T-cell (primary cell): Measurements from ENCODE around the gene PRKN. TPM values are rescaled to one million over a fixed set of nuclear protein-coding genes. Genes with fewer than 3 reads are reported as not detected.

Experiments
- ATAC-seq, 4 experiments: fragments of 200-7000 bp in 3 of 4; fragments of 150-1000 bp in 1 of 4; cut with Tn5 transposase; replicated peaks in 1 of 4; 1 replicate in 3 of 4; 2 replicates in 1 of 4; pipeline ENCODE4 v1.10.0; 2021; ENCODE audit warnings: moderate library complexity in 3 of 4, mild to moderate bottlenecking in 2 of 4, moderate number of reproducible peaks in 1 of 4
- CTCF ChIA-PET, 2 donors: fragments of 300-600 bp; sonication (Branson Sonifier 250); formaldehyde crosslinking; loops; one replicate each; lab custom pipeline; 2022; ENCODE audit warnings: antibody characterized with exemption in 2 of 2; lab: Charles Lee
- POLR2A ChIA-PET, 2 donors: fragments of 300-600 bp; sonication (Branson Sonifier 250); formaldehyde crosslinking; loops; one replicate each; lab custom pipeline; 2022; ENCODE audit warnings: antibody characterized with exemption in 2 of 2; lab: Charles Lee
- DNase-seq, 35 experiments: peaks; one replicate each; pipeline versions ENCODE4 v3.0.0 to v3.0.0-alpha.2; 2013 to 2023
- H3K27ac ChIP-seq: one replicate; pipeline ENCODE4 v1.5.1; 2013; ENCODE audit warnings: low read length
- H3K27me3 ChIP-seq, 2 experiments: replicated peaks in 1 of 2; 1 replicate in 1 of 2; 2 replicates in 1 of 2; pipeline versions ENCODE4 v1.6.1 to v1.7.0; 2013; ENCODE audit warnings: low read length in 1 of 2, mixed read lengths in 1 of 2; ENCODE audit not compliant: control insufficient read depth in 2 of 2, insufficient read depth in 2 of 2; ENCODE audit errors: extremely low read depth in 1 of 2
- H3K36me3 ChIP-seq, 2 donors: 1 replicate in 1 of 2; 2 replicates in 1 of 2; pipeline versions ENCODE4 v1.6.1 to v1.7.0; 2013; ENCODE audit warnings: low read length in 1 of 2; ENCODE audit not compliant: control insufficient read depth in 2 of 2, insufficient read depth in 1 of 2; ENCODE audit errors: extremely low read depth in 1 of 2
- H3K4me1 ChIP-seq, 2 experiments: 1 replicate in 1 of 2; 2 replicates in 1 of 2; pipeline versions ENCODE4 v1.6.1 to v1.7.0; 2013; ENCODE audit warnings: low read length in 2 of 2, mixed read lengths in 1 of 2; ENCODE audit not compliant: insufficient read depth in 2 of 2, control insufficient read depth in 1 of 2; ENCODE audit errors: extremely low read depth in 1 of 2
- H3K4me3 ChIP-seq, 2 donors: 1 replicate in 1 of 2; 2 replicates in 1 of 2; pipeline versions ENCODE4 v1.5.1 to v1.7.0; 2013; ENCODE audit warnings: mild to moderate bottlenecking in 2 of 2, low read length in 1 of 2, moderate library complexity in 1 of 2; ENCODE audit not compliant: control insufficient read depth in 1 of 2; ENCODE audit errors: extremely low read depth in 1 of 2
- H3K9me3 ChIP-seq: 2 replicates; pipeline ENCODE4 v1.7.0; 2013
- H3K27ac Mint-ChIP-seq, 2 donors: one replicate each; pipeline ENCODE4 v1.8.0; 2020 to 2021; ENCODE audit warnings: mild to moderate bottlenecking in 2 of 2, mixed read lengths in 2 of 2
- H3K27me3 Mint-ChIP-seq, 2 donors: one replicate each; pipeline ENCODE4 v1.8.0; 2021 to 2022; ENCODE audit warnings: mixed read lengths in 2 of 2
- H3K36me3 Mint-ChIP-seq: one replicate; pipeline ENCODE4 v1.8.0; 2021; ENCODE audit warnings: mixed read lengths
- H3K4me1 Mint-ChIP-seq, 3 donors: one replicate each; pipeline ENCODE4 v1.8.0; 2020 to 2022; ENCODE audit warnings: mixed read lengths in 3 of 3, mild to moderate bottlenecking in 1 of 3
- H3K4me3 Mint-ChIP-seq, 3 donors: one replicate each; pipeline ENCODE4 v1.8.0; 2020 to 2022; ENCODE audit warnings: mild to moderate bottlenecking in 3 of 3, mixed read lengths in 3 of 3, moderate library complexity in 3 of 3
- H3K9me3 Mint-ChIP-seq, 3 donors: one replicate each; pipeline ENCODE4 v1.8.0; 2020 to 2022; ENCODE audit warnings: mixed read lengths in 3 of 3
- WGBS: methylation state at CpG from one replicate; pipeline ENCODE4 v1.1.5; 2013; ENCODE audit warnings: missing lambda C conversion rate; ENCODE audit not compliant: insufficient coverage; 5-methylcytosine and 5-hydroxymethylcytosine counted together
- total RNA-seq, 35 experiments: library from RNA in 6 of 35; stranded (reverse) in 6 of 35; fragments of 120-200 nt in 1 of 35; gene quantifications; one replicate each; pipeline versions ENCODE4 v1.2.1 to v1.2.4 and lab custom pipeline; 2013 to 2026

PRKN gene
- total RNA-seq, 5 donors from 2014 or later (not counting 1 experiment from before 2014, with no cell fraction given): 3.4 to 7.7 (median 6.1) TPM

DNA sequence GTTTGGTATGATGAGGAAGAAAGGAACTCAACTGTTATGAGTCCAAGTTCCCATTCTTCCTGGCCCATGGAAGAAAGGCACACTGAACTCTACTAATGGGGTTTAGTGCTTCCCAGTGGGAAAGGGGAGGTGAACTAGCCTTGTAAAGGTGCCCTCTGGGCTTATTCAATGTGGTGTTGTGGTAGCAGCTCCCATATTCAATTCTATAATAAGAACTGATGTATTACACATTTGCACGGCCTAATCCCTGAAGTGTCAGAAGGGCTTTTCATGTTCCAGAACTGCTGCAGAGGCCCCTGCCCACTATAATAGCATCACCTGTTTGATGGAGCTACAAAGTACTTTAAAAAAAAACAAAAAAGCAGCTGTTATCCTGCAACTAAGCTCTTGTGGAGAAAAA, 17.1 kb downstream of the PRKN start:
- 83% methylated on average over 1 of the region's 1 CpG for WGBS
- Histone ChIP-seq H3K4me1 (no peaks in the 10 kb centered on the region), H3K4me3 (no peak overlapping the region), H3K36me3 (no peaks in the 10 kb centered on the region), H3K27me3 (no peaks in the 10 kb centered on the region), H3K27ac (no peak overlapping the region), H3K9me3 (no peaks in the 10 kb centered on the region)
- Mint-ChIP-seq H3K36me3 (peaks cover 13% of the 10 kb centered on the region), H3K9me3 (no peaks in the 10 kb centered on the region), H3K27me3 (no peaks in the 10 kb centered on the region), H3K4me1 (peaks cover 0 to 8% (median 3%) of the 10 kb centered on the region in 3 donors), H3K4me3 (no peak overlapping the region), H3K27ac (no peak overlapping the region)
- DNase-seq: no peak
- ChIA-PET POLR2A (no interaction called here), CTCF (interaction anchor here in 1 of 2 donors (0.8 kb wide), 1 partner anchor 25 kb away, joined by 3 read pairs; no protein-coding TSS in a partner anchor)
- ATAC-seq: no peak

DNA sequence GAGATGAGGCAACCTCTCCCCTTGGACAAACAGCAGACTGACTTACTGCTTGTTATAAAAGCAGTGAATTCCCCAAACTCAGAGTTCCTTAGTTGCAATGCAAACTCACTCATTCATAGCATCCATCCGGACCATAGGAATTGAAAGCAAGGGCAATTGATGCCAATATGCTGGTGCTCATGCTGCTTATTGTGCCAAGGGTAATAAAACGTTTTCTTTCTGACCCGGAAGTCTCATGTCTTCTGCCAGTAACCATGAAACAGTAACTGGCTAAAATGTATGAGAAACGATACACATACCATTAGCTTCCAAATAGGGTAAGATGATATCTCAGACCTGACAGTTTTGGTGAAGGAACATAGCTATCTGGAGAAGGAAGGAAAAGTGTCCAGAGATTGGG, 18.1 kb downstream of the PRKN start:
- H3K4me1 Mint-ChIP-seq: peaks cover 0 to 8% (median 3%) of the 10 kb centered on the region in 3 donors
- Histone ChIP-seq H3K27me3 (no peaks in the 10 kb centered on the region), H3K9me3 (no peaks in the 10 kb centered on the region), H3K27ac (no peak overlapping the region), H3K4me1 (no peaks in the 10 kb centered on the region), H3K36me3 (no peaks in the 10 kb centered on the region), H3K4me3 (no peak overlapping the region)
- DNase-seq (no peak), ATAC-seq (no peak)
- no peaks in the 10 kb centered on the region for H3K27me3 Mint-ChIP-seq
- H3K27ac Mint-ChIP-seq: no peak overlapping the region
- CTCF ChIA-PET: no interaction called here
- POLR2A ChIA-PET: no interaction called here
- no CpG with 5 or more reads among the region's 4 CpGs for WGBS
- no peaks in the 10 kb centered on the region for H3K9me3 Mint-ChIP-seq
- H3K36me3 Mint-ChIP-seq: peaks cover 11% of the 10 kb centered on the region
- no peak overlapping the region for H3K4me3 Mint-ChIP-seq

DNA sequence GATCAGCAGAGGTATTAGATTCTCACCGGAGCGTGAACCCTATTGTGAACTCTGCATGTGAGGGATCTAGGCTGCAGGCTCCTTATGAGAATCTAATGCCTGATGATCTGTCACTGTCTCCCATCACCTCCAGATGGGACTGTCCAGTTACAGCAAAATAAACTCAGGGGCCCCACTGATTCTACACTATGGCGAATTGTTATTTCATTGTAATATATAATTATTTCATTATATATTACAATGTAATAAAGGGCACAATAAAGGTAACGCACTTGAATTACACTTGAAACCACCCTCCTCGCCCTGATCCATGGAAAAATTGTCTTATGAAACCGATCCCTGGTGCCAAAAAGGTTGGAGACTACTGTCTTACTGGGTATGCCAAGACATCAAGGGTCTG, 18.6 kb downstream of the PRKN start:
- Histone ChIP-seq H3K4me1 (no peaks in the 10 kb centered on the region), H3K4me3 (no peak overlapping the region), H3K27me3 (peaks cover 0 to 1% of the 10 kb centered on the region in 2 experiments), H3K27ac (no peak overlapping the region), H3K36me3 (no peaks in the 10 kb centered on the region), H3K9me3 (no peaks in the 10 kb centered on the region)
- no peak for ATAC-seq
- Mint-ChIP-seq H3K9me3 (no peaks in the 10 kb centered on the region), H3K36me3 (peaks cover 11% of the 10 kb centered on the region), H3K27ac (no peak overlapping the region), H3K4me3 (no peak overlapping the region), H3K27me3 (no peaks in the 10 kb centered on the region), H3K4me1 (peaks cover 0 to 8% (median 3%) of the 10 kb centered on the region in 3 donors)
- no peak for DNase-seq
- WGBS: no CpG with 5 or more reads among the region's 6 CpGs
- CTCF ChIA-PET: no interaction called here
- POLR2A ChIA-PET: no interaction called here

DNA sequence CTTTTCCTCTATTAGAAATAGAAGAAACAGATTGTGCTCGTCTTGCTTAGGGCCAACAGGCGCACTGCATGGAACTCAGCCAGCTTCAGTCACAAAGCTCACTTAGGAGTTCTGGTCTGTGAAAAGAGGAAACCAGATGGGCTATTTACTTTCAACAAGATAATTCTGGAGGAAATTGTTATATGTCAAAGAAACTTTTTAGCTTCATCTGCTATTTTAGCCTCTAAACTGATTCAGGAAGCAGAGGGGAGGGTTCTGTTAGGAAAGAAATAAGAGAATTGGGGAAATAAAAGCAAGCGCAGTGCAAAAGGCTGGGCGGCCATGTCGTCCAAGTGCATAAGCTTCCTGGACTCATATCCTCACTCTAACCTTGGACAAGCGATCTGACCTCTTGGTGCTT, 21.3 kb downstream of the PRKN start:
- peaks cover 5% of the 10 kb centered on the region for H3K36me3 Mint-ChIP-seq
- no peaks in the 10 kb centered on the region for H3K27me3 Mint-ChIP-seq
- no peak for DNase-seq
- no peaks in the 10 kb centered on the region for H3K36me3 ChIP-seq
- 60% methylated on average over 1 of the region's 6 CpGs for WGBS
- H3K4me3 ChIP-seq: no peak overlapping the region
- H3K9me3 Mint-ChIP-seq: no peaks in the 10 kb centered on the region
- ATAC-seq: no peak
- no peak overlapping the region for H3K27ac ChIP-seq
- ChIA-PET POLR2A (no interaction called here), CTCF (no interaction called here)
- no peaks in the 10 kb centered on the region for H3K9me3 ChIP-seq
- no peaks in the 10 kb centered on the region for H3K4me1 ChIP-seq
- H3K4me1 Mint-ChIP-seq: peaks cover 0 to 8% (median 3%) of the 10 kb centered on the region in 3 donors
- H3K27ac Mint-ChIP-seq: no peak overlapping the region
- H3K4me3 Mint-ChIP-seq: no peak overlapping the region
- peaks cover 0 to 3% of the 10 kb centered on the region in 2 experiments for H3K27me3 ChIP-seq

DNA sequence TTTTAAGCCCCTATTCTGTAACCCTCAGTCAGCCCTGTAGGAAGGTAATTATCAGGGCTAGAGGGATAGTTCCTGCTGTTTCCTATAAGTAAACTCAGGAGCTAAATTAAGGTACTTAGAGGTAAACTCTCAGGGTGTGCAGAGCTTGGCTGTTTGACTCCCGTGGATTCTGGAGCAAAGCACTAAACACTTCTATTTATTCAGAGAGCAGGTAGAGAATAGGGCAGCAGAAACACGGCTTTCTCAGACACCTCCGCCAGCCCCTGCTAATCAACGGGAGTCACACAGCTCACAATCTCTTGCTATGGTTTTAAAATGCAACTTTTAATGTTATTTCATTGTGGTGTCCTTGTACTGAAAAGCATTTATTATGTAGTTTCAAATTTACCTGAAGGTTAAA, 21.8 kb downstream of the PRKN start:
- ChIA-PET POLR2A (no interaction called here), CTCF (no interaction called here)
- ATAC-seq (no peak), DNase-seq (no peak)
- Histone ChIP-seq H3K27me3 (peaks cover 0 to 3% of the 10 kb centered on the region in 2 experiments), H3K4me3 (no peak overlapping the region), H3K4me1 (no peaks in the 10 kb centered on the region), H3K9me3 (no peaks in the 10 kb centered on the region), H3K36me3 (no peaks in the 10 kb centered on the region), H3K27ac (no peak overlapping the region)
- Mint-ChIP-seq H3K4me3 (no peak overlapping the region), H3K36me3 (peaks cover 5% of the 10 kb centered on the region), H3K27me3 (no peaks in the 10 kb centered on the region), H3K27ac (no peak overlapping the region), H3K9me3 (no peaks in the 10 kb centered on the region), H3K4me1 (peaks cover 0 to 8% (median 3%) of the 10 kb centered on the region in 3 donors)
- no CpG with 5 or more reads among the region's 4 CpGs for WGBS

DNA sequence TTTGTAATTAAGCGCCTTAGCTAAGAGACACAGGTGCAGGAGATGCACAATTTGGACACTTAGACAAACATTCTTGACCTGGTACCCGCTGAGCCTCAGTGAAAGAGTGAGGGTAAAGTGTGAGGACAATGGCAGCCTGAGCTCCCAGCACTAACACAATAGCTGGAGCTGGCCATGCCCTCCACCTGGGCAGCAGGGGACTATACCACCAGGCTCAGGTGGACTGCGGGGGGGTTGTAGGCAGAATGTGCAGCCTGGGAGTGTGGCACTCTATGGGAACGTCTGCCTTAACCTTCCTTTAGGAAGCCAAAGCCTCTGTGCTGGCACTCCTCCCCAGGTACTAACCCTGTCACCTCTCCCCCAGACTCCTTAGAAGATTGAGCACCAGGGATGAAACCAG, 23.6 kb downstream of the PRKN start:
- H3K27ac Mint-ChIP-seq: no peak overlapping the region
- DNase-seq: no peak

DNA sequence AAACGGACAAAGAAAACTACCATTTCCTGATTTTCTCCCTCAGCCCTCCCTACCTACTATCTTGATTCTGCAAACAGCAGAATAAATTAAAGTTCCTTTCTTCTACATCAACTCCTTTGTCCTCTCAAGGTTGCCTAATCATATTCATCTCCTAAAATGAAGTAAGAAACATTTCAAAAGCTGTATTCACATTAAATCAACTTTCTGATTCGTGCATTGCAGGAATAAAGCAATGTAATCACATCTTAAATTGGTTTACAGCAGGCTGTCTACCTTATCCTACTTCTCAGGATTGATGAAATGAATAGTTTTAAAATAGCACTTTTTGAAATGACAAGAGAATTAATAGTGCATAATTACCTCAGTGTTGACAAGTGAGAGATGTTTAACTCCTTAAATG, 25.1 kb downstream of the PRKN start:
- POLR2A ChIA-PET: no interaction called here

More for the DNA sequence above, 23.6 kb downstream of the PRKN start:
- H3K9me3 ChIP-seq: no peaks in the 10 kb centered on the region
- Mint-ChIP-seq H3K9me3 (no peaks in the 10 kb centered on the region), H3K36me3 (no peaks in the 10 kb centered on the region), H3K4me3 (no peak overlapping the region), H3K27me3 (no peaks in the 10 kb centered on the region), H3K4me1 (peaks cover 0 to 8% (median 3%) of the 10 kb centered on the region in 3 donors)
- H3K4me3 ChIP-seq: no peak overlapping the region
- 100% methylated on average over 1 of the region's 4 CpGs for WGBS
- H3K4me1 ChIP-seq: no peaks in the 10 kb centered on the region
- ChIA-PET CTCF (no interaction called here), POLR2A (no interaction called here)
- ATAC-seq: no peak
- no peak overlapping the region for H3K27ac ChIP-seq
- no peaks in the 10 kb centered on the region for H3K36me3 ChIP-seq
- H3K27me3 ChIP-seq: peaks cover 0 to 3% of the 10 kb centered on the region in 2 experiments

More for the DNA sequence above, 25.1 kb downstream of the PRKN start:
- 100% methylated on average over 1 of the region's 2 CpGs for WGBS
- no peak for DNase-seq
- Histone ChIP-seq H3K9me3 (no peaks in the 10 kb centered on the region), H3K27me3 (peaks cover 0 to 5% of the 10 kb centered on the region in 2 experiments), H3K4me1 (no peaks in the 10 kb centered on the region), H3K4me3 (no peak overlapping the region), H3K36me3 (no peaks in the 10 kb centered on the region), H3K27ac (no peak overlapping the region)
- Mint-ChIP-seq H3K27ac (no peak overlapping the region), H3K4me1 (peaks cover 0 to 8% (median 3%) of the 10 kb centered on the region in 3 donors), H3K27me3 (no peaks in the 10 kb centered on the region), H3K4me3 (no peak overlapping the region), H3K9me3 (no peaks in the 10 kb centered on the region), H3K36me3 (no peaks in the 10 kb centered on the region)
- CTCF ChIA-PET: no interaction called here
- ATAC-seq: no peak
